HG03442 (cell line): ENCODE results near the gene MYO7A.

Source experiments
- ATAC-seq: cut with Tn5 transposase; IDR thresholded peaks from one replicate; pipeline ENCODE4 v1.9.1; 2021; ENCODE audit warnings: mild to moderate bottlenecking, moderate library complexity; ENCODE audit not compliant: unreplicated experiment

The MYO7A gene

DNA sequence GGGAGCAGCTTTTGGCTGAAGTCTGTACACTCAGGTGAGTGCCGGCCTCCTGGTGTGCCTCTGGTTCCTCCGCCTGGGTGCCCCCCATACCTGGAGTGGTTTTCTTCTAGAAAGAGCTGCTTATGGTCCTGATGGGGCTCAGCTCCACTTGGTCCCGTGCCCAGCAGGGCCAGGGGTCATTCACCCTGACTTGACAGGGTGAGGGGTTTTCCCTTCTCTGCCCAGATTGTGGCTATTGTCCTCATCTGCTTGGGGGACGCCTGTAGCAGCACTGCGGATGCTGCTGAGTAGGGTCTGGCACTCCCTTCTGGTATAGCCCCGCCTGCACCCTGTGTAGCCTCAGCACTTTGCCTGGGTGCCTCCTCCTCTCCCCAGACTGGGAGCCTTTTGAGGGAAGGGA is 17.2 kb upstream of the MYO7A start:
- no peak for ATAC-seq

DNA sequence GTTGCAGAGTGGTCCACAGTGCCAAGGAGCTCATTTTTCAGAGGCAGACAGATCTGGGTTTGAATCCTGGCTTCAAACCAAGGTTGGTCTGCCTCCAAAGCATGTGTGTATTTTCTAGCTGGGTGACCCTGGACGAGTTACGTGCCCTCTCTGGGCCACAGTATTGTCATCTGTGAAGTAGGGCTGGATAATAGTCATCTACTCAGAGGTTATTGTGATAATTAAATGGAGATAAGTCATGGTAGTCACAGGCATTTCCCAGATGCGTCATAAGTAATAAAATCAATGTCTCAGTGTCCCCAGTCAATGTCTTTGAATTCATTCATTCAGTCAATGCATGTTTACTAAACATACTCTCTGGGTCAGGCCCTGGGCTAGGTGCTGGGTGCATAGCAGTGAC is 16.8 kb upstream of the MYO7A start:
- ATAC-seq = no peak

- no peak for ATAC-seq
Observed at GRCh38 chr11:77111946-77112345, 16.1 kb upstream of the MYO7A start.

DNA sequence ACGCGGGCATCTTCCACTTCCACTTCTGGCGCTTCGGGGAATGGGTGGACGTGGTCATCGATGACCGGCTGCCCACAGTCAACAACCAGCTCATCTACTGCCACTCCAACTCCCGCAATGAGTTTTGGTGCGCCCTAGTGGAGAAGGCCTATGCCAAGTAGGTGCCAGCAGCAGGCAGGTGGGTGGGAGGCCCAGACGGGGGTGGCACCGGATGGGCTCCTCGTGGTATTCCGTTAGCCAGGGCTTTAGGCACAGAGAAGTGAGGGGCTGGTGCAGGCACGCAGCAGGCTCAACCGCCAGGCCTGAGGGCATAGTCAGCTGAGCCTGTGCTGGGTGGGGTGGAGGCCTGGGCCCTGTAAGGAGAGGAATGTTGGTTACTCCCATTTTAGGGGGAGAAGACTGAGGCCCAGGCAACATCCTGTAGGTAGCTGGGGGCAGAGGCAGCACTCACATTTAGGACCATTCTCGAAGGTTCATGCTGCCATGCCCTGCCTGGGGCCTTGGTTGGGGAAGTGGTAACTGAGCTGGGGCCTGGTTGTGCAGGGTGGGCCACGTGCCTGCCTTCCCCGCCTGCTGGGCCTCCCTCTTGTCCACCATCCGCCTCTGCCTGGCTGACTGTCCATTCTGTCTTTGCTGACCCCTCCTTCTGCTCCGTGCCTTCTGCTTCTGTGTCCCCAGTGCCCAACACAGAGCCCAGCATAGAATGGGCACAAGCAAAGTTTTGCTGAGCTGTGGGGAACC is 15.2 kb upstream of the MYO7A start:
- ATAC-seq = no peak

- ATAC-seq = no peak
Observed at GRCh38 chr11:77113382-77114088, 14.5 kb upstream of the MYO7A start.

- no peak for ATAC-seq
Observed at GRCh38 chr11:77114089-77114463, 14.0 kb upstream of the MYO7A start.

DNA sequence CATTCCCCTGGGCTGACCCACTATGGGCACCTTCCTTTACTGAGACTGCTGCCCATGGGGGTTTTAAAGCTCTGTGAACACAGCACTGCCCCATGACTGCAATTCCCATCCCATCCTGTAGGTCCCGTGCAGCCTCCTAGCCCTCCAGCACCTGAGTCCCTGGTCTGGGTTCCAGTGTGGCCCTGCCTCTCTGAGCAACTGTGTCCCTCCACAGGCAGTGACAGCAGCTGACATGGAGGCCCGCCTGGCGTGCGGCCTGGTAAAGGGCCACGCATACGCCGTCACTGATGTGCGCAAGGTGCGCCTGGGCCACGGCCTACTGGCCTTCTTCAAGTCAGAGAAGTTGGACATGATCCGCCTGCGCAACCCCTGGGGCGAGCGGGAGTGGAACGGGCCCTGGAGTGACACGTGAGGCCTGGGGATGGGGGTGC is 12.8 kb upstream of the MYO7A start:
- ATAC-seq = no peak

GRCh38 chr11:77115956-77116355 is 12.1 kb upstream of the MYO7A start:
- no peak for ATAC-seq

GRCh38 chr11:77117492-77117891 is 10.6 kb upstream of the MYO7A start:
- ATAC-seq = no peak

DNA sequence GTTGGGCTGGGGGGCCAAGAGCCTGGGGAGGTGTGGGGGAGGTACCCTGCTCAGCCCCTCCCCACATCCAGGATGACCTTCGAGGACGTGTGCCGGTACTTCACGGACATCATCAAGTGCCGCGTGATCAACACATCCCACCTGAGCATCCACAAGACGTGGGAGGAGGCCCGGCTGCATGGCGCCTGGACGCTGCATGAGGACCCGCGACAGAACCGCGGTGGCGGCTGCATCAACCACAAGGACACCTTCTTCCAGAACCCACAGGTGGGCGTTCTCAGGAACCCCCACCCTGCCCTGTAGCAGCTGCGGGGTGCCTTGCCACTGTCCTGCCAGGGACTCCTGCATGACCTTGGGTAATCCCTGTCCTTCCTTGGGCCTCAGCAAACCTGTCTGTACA is 10.0 kb upstream of the MYO7A start:
- no peak for ATAC-seq

DNA sequence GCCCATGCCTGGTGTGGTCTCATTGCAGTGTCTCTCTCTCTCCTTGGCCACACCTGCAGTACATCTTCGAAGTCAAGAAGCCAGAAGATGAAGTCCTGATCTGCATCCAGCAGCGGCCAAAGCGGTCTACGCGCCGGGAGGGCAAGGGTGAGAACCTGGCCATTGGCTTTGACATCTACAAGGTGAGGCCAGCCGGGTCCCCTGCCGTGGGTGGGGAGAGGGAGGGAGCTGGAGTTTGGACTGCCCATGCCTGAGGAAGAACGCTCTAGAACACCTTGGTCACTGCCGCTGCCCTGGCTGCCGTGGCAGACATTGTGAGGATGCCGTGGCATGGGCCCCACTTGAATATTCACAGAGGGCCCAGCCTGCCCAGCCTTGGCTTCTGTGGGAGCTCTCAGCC is 9.1 kb upstream of the MYO7A start:
- no peak for ATAC-seq

GRCh38 chr11:77119531-77119936 is 8.5 kb upstream of the MYO7A start:
- ATAC-seq = no peak

GRCh38 chr11:77120571-77120970 is 7.5 kb upstream of the MYO7A start:
- ATAC-seq = no peak

GRCh38 chr11:77121096-77121640 is 6.9 kb upstream of the MYO7A start:
- ATAC-seq = no peak

DNA sequence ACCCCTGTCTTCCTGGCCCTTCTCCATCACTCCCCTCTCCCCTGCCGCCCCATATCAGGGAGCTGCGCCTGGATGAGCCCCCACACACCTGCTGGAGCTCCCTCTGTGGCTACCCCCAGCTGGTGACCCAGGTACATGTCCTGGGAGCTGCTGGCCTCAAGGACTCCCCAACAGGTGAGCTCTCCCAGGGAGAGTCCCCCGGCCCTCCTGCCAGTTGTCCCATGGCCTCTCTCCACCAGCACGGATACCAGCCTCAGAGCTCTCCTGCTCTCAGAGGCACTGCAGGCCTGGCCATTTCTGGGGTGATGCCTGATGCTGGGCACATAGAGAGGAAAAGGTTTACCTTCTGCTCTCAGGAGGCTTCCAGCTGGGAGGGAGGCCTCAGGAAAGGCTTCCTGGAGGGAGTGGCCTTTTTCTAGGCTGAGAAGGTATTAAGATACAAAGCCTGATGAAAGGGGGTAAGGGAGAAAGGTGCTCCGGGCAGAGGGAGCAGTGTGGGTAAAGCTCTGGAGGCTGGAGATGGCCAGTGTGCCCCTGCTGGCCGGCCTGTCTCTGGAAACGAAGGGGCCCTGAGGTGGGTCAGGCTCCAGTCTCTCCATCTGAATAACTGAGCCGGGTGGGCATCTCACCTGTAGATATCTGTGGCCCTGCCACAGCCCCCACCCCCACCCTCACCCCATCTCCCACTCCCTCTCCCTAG is 6.0 kb upstream of the MYO7A start:
- ATAC-seq = no peak

- ATAC-seq = no peak
Observed at GRCh38 chr11:77122576-77123212, 5.4 kb upstream of the MYO7A start.

DNA sequence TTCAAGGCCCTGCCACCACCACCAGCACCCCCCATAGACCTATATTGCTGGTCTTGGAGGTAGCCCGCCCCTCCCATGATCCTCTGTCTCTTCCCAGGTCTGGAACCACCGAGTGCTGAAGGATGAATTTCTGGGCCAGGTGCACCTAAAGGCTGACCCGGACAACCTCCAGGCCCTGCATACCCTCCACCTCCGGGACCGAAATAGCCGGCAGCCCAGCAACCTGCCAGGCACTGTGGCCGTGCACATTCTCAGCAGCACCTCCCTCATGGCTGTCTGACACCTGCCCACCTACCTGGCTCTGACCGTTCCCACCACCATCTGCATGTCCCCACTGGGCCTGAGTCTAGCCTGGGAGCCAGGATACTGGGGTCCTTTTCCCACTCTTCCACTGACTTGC is 4.5 kb upstream of the MYO7A start:
- ATAC-seq = no peak

DNA sequence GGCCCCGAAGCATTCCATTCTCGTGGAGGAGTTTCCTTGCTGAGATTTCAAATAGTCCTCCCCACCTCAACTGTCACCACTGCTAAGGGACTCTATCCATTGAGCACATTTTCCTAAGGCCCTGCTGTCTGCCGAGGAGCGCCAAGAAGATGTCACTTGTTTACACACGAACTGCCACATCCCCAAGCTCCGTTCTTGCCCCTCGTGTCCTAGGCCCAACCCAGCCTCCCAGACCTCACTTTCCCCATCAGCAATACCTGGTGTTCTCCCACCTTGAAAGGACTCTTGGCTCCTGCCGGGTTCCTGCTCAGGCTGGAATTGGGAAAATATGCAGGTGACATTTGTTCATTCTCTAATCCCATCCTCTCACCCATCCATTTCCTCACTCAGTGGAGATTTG is 4.0 kb upstream of the MYO7A start:
- no peak for ATAC-seq

GRCh38 chr11:77124488-77124887 is 3.6 kb upstream of the MYO7A start:
- ATAC-seq = no peak

- no peak for ATAC-seq
Observed at GRCh38 chr11:77125191-77125590, 2.9 kb upstream of the MYO7A start.

- no peak for ATAC-seq
Observed at GRCh38 chr11:77125695-77126094, 2.4 kb upstream of the MYO7A start.
